Stimulated activated CD4-positive, alpha-beta T cell treated with anti-CD3 and anti-CD28 coated beads, Interleukin-15, amount 100 ng/mL, for 24 hours (primary cell): ENCODE measurements around the gene UBE2J2.

Experiments used
- DNase-seq: peaks from one replicate; pipeline ENCODE4 v3.0.0-alpha.2; 2020

UBE2J2 gene

DNA sequence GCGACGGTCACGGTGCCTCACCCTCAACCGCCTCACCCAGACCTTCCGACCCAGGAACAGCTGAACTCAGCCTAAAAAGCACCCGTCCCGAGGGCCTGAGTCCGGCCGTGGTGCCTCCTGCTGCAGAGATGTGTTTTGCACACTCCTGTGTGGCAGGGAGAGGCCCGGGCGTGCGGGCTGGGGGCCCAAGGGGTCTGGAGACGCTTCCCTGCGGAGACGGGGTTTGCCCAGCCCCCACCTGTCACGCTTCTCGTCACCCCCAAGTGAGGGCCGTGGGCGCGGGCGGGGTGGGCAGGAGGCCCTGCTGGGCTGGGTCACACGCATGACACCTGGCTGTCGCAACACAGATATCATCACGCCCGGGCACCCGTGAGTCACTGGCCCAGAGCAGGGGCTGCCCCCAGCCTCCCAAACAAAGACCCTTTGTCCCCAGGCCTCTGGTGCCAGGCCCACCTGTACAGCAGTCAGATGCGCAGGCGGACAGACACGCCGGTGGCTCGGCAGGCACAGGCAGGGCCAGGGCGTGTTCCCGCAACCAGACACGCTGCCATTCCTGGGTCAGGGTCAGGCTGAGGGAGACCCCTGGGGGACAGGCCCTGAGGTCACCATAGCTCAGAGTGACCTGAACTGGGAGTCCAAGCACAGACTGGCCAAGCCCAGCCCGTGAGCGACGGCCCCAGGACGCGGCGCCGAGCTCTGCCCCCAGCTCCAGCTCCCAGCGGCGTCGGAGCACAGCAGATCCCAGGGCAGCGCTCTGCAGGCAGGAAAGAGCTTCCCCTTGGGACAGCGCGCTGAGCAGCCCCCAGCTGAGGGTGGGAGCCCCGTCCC lies 35.6 kb downstream of the UBE2J2 start:
- DNase-seq: no peak

- no peak for DNase-seq
These were observed 36.4 kb downstream of the UBE2J2 start for GRCh38 chr1:1236945-1237873.

DNA sequence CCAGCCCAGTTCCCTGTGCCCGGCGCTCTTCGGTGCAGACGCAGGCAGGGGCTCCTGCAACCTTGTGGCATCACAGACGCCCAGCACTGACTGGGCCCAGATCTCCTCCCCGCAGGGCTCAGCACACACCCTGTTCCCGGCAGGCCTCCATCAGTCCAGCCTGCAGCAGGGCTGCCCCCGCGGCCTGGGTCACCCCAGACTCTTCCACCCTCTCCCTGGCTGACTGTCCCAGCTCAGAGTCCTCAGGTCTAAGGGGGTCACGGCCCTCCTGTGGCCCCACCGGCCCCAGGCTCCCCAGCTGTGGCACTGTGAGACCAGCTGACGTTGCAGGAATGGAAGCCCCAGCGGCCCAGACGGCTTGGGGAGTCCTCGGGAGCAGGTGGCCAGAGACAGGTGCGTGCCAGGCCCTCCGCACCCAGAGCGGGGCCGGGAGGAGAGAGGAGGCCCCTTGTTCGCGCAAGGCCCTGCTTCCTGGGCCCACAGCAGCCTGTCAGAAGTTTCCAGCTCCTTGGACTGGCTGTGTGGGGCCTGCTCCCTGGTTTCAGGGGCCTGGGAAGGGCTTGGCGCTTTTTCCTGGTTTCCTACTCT lies 37.4 kb downstream of the UBE2J2 start:
- DNase-seq: no peak

DNA sequence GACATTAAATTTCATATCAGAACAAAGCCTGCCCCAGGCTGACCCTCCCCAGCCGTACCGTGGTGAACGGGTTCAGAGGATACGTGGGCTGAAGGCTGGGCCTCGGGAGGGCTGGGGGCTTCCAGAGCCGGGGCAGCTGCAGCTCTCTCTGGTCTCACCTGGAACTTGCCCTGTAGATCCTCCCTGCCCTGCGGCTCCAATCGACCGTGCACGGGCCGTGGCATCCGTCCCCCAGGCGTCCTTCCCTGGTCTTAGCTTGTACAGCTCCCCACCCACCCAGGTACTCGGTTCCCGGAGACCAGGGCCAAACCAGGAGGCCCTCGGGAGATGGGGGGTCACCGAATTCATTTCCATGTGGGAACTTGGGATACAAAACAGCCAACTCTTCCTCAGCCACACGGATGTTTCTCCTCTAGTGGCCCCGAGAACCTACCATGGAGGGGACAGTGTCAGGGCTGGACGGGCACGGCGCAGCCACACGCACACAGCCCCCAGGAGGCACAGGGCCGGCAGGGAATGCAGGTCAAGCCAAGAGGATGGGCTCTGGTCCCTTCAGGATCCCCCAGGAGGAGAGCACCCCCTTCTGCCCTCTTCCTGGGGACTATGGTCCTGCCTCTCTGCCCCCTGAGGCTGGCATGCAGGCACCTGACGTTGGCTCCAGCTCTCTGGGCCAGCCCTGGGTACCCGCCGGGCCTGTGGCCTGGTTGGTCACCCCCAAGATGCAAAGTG lies 38.5 kb downstream of the UBE2J2 start:
- no peak for DNase-seq

GRCh38 chr1:1234180-1234808 lies 39.4 kb downstream of the UBE2J2 start:
- DNase-seq: no peak

- DNase-seq: no peak
These were observed 40.1 kb downstream of the UBE2J2 start for GRCh38 chr1:1233567-1233892.

GRCh38 chr1:1232796-1233566 lies 40.7 kb downstream of the UBE2J2 start:
- DNase-seq: no peak

- no peak for DNase-seq
These were observed 41.4 kb downstream of the UBE2J2 start, which contains the start of gene B3GALT6 for GRCh38 chr1:1232208-1232795. TSS of gene B3GALT6 (plus strand) at chr1:1232237. CDS start at chr1:1232279, 42 bp downstream.

DNA sequence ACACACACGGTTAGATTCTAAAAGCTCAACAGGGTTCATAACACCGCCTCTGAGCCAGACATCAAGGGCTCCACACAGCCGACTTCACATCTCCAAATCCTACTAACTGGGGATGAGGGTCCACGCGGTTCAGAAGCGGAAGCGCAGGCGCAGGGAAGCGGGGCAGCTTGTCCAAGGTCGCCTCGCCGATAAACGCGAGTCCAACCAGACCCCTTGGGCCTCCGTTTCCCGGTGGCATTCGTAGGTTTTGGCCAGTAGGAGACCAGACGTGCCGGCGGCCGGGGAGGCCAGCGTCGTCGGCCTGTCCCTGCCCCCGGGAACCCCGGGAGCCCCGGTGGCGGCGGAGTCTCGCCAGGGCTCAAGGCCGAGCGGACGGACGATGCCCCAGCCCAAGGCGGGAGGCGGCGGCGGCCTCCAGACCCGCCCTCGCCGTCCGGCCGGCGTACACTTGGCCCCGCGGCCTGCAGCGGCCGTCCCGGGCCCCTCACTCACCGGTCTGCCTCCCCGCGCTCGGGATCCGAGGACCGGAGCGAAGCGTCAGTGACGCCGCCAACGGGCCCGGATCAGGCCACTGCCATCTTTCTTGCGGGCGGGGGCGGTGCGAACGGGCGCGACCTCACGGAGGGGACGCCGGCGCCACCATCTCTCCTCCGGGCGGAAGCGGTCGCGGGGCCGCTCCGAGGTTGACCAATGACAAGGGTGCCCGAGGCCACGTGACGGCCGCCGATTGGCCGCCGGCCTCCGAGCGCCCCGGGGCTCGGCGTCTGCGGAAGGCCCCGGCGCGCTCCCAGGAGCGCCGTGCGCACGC lies 42.0 kb downstream of the UBE2J2 start, which contains the start of gene SDF4:
TSS of gene SDF4 (minus strand) at position 602 of the 808 bp plus-strand sequence. CDS start 3,229 bp downstream, outside the sequence.
- DNase-seq: peak; percentile 98

- peak; percentile 46 for DNase-seq
These were observed 42.8 kb downstream of the UBE2J2 start for GRCh38 chr1:1230656-1231399.

GRCh38 chr1:1229770-1230169 lies 43.9 kb downstream of the UBE2J2 start:
- DNase-seq: no peak

DNA sequence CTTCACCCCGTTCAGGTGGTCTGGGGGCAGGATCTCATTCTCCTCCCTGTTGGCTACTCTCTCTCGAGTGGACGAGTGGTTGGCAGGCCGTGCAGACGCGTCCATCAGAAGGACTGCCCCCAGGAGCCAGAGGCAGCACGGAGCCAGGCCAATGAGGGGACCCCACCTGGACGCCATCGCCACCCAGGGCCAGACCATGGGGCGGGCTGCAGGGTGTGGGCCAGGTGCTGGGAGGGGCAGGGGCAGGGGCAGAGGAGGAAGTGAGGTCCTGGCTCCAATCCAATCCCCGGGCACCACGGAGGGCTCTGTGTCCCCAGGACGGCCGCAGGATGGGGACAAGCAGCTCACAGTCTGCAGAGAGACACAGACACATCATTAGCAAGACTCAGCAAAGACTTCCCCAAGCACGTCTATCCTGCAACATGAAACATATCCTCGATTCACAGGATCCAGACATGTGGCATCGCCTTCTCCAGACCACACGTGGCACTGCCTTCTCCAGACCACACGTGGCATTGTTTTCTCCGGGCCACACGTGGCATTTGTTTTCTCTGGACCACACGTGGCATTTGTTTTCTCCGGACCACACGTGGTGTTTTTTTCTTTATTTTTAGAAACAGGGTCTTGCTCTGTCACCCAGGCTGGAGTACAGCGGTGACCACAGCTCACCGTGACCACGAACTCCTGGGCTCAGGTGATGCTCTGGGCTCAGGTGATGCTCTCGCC lies 44.9 kb downstream of the UBE2J2 start:
- DNase-seq: no peak

DNA sequence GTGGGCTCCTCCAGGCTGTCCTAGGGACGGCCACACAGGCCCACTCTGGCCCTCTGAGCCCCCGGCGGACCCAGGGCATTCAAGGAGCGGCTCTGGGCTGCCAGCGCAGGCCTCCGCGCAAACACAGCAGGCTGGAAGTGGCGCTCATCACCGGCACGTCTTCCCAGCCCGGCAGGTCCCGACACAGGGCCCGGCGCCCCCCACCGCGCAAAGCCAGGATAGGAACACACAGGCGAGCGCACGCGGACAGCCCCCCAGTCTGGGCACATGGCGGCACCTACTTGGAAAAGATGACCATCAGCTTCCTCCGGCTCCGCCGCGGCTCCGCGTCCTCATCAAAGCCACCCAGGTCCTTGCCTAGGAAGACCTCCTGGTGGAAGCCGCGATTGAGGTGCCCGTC lies 45.5 kb downstream of the UBE2J2 start:
- DNase-seq: no peak

DNA sequence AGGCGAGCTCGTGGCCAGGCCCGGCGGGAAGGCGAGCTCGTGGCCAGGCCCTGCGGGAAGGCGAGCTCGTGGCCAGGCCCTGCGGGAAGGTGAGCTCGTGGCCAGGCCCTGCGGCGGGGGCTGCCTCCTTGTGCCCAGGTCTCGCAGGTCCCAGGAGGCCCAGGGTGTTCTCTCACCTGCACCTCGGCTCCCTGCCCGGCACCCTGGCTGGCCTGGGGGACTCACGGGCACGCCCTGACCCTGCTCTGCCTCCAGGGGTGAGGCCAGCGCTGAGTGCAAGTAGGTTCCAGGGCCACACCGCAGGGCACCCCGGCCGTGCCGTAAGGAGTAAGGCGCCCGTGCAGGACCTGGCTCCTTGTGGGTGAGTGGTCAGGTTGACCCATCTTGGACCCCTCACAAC lies 46.3 kb downstream of the UBE2J2 start:
- no peak for DNase-seq

DNA sequence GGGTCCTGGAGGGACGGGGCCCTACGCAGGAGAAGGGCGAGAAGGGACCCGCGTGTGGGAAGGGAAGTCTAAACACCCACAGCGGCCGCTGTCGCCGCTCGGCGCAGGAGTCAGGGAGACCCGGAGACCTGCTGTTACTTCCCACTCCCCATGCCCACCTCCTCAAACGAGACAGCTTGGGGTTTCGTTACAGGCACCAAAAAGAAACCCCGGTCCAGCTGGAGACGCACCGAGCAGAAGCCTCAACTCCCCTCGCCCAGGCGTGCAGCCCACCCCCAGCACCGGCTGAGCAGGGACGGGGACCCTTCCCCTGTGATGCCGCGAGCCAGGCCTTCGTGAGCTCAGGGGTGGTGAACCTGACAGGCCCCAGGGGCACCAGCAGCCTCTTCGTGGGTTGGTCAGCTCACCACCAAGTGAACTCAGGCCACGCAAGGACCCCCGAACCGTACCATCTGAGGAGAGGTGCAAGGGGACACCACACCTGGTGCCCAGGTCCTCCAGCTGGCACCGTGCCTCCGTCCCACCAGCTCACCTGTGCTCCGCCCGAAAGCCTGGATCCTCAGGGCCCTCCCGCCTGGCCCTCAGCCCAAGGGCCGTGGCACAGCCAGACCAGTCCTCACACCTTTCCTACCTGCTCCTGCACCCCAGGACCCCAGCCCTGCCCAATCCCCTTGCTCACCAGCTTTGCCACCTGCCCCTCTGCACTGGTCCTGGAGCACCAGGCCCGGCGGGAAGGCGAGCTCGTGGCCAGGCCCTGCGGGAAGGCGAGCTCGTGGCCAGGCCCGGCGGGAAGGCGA lies 46.9 kb downstream of the UBE2J2 start:
- no peak for DNase-seq

GRCh38 chr1:1225913-1226312 lies 47.7 kb downstream of the UBE2J2 start:
- DNase-seq: no peak

GRCh38 chr1:1225238-1225845 lies 48.3 kb downstream of the UBE2J2 start:
- no peak for DNase-seq
